GM19351 (cell line): ENCODE measurements around the gene PPP1R26.
"Not testable (repeated sequence)": the region's sequence is repeated elsewhere in the genome, so short reads cannot be mapped to it uniquely, and the experiment has no call there.

ENCODE experiments used
- ATAC-seq: cut with Tn5 transposase; IDR thresholded peaks from one replicate; pipeline ENCODE4 v1.9.1; 2021; ENCODE audit warnings: mild to moderate bottlenecking, moderate library complexity; ENCODE audit not compliant: unreplicated experiment

Gene PPP1R26

DNA sequence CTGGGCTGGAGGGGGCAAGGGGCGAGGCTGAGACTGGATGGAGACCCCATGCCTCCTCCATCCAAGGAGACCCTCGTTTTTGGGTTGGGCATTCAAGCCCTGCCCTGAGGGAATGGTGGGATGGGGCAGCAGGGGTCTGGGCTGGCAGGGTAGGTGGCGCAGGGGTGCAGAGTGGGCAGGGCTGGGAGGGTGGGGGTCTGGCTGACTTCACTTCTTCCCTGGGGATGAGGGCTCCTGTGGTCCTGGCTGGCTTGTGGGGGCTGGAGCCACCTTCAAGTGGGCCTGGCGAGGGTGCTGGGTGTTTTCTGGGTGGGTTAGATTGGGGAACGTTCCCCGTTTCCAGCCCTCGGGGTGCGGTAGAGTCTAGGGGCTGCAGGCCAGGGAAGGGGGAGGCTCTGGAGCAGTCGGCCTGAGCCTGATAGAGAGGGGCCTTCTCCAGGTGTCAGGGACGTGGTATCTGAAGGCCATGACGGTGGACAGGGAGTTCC, 42.1 kb downstream of the PPP1R26 start:
- ATAC-seq, result no peak

DNA sequence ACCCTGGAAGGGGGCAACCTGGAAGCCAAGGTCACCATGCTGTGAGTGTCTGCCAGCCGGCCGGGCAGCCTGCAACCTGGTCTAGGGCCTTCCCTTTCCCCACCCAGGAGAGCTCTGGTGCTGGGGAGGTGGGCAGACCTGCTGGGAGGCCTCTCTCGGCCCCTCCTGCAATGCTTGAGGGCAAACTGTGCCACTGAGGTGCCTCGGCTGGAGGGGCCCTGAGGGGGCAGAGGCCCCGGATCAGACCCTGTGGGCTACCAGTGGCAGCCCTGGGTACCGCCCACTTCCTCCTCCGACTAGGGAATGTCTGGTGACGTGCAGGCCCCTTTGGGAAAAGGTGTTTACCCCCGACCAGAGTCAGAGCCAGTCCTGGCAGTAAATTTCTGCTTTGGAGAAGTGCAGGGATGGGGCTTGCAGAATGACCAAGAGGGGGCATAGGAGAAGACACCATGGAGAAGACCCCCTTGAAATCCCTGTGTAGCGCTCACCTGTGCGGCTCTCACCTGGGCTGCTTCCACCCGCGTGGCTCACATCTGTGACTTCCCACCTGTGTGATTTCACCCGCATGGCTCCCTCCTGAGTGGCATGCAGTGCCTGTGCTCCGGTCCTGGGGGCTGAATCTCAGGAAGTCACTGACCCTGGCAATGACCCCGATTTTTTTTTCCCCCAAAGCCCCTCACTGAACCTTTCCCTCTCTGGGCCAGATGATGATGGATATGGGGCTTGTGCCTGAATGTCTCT, 42.7 kb downstream of the PPP1R26 start:
- ATAC-seq, result no peak

DNA sequence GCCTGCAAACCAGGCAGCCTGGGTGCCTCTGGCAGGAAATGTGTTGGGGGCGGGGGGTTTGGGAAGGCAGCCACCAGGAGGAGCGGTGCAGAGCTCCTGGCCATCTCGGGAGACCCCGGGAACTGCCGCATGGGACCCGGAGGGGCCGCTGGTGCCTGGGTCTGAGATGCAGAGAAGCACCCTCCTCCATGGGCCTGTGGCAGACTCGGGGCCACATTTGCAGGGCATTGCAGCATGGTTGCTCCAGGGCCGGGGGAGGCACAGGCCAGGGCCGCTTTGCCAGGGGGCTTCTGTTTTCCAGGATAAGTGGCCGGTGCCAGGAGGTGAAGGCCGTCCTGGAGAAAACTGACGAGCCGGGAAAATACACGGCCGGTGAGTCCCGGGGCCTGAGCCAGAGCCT, 43.3 kb downstream of the PPP1R26 start:
- ATAC-seq, result no peak

- no peak for ATAC-seq
Measured at GRCh38 chr9:135523521-135524129, 44.0 kb downstream of the PPP1R26 start.

- no peak for ATAC-seq
Measured at GRCh38 chr9:135524130-135524861, 44.7 kb downstream of the PPP1R26 start.

- ATAC-seq, result no peak
Measured at GRCh38 chr9:135525241-135526088, 45.9 kb downstream of the PPP1R26 start.

DNA sequence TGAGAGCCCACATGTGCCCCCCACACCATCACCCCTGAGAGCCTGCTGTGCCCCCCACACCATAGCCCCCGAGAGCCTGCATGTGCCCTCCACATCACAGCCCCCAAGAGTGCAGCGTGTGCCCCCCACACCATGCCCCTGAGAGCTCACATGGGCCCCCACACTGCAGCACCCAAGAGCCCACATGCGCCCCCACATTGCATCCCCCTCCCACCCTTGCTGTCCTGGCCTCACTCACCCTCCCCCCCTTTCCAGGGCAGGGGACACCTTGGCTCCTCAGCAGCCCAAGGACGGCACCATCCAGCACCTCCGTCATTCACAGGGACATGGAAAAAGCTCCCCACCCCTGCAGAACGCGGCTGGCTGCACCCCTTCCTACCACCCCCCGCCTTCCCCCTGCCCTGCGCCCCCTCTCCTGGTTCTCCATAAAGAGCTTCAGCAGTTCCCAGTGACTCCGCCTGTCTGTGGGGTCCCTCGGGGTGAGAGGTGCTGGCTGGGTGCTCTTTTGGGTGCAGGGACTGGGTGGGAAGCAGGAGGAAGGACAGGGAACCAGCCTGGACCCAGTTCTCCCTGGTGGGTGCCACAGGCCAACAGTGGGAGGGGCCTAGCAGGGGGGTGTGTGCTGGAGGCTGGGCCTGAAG, 46.6 kb downstream of the PPP1R26 start:
- ATAC-seq, result no peak

- no peak for ATAC-seq
Measured at GRCh38 chr9:135526730-135527571, 47.4 kb downstream of the PPP1R26 start.

DNA sequence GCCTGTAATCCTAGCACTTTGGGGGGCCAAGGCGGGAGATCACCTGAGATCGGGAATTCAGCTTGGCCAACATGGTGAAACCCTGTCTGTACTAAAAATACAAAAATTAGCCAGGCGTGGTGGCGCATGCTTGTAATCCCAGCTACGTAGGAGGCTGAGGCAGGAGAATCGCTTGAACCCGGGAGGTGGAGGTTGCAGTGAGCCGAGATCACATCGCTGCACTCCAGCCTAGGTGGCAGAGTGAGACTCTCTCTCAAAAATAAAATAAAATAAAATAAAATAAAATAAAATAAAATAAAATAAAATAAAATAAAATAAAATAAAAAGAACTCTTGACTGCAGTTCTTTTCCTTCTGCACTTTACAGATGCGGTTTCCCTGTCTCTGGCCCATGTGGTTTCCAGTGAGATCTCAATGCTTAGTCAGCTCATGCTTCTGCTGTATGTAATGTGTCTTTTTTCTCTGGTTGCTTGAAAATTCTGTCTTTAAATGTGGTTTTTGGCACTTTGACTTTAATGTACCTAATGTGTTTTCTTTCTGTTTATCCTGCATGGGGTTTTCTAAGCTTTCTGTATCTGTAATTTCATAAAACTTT, 49.4 kb downstream of the PPP1R26 start:
- not testable (repeated sequence) for ATAC-seq

DNA sequence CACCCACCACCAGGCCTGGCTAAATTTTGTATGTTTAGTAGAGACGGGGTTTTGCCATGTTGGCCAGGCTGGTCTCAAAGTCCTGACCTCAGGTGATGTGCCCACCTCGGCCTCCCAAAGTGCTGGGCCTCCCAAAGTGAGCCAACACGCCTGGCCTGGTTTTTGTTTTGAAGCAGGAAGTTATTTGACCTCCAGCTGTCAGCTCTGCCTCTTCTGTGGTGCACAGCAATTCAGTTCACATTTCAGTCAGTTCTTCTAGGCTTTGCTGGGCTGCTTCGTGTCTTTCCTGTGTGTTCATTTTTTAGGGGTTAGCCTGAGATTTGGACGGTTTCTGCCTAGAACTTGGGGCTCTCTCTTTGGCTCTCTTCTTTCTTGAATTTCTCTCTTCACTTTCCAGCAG, 50.6 kb downstream of the PPP1R26 start:
- no peak for ATAC-seq

- no peak for ATAC-seq
Measured at GRCh38 chr9:135531096-135531495, 51.5 kb downstream of the PPP1R26 start.

- no peak for ATAC-seq
Measured at GRCh38 chr9:135533113-135533512, 53.5 kb downstream of the PPP1R26 start.

DNA sequence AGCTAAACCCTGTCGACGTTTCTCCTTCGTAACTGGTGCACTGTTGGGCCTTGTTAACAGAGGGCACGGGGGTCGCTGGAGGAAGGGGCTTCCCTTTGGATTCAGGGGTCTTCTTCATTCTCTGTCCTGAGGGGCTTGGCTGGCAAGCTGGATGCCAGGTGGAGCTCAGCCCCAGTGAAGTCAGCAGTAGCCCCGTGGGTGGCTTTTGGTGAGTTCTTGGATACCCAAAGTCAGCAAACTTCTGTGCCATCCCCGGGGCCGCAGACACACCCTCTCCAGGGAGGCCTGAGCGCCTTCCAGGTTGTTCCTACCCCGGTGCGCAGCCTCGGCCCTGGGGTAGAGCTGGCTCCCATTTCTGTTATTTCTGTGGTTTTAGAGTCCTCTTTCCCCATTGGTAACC, 54.1 kb downstream of the PPP1R26 start:
- no peak for ATAC-seq

DNA sequence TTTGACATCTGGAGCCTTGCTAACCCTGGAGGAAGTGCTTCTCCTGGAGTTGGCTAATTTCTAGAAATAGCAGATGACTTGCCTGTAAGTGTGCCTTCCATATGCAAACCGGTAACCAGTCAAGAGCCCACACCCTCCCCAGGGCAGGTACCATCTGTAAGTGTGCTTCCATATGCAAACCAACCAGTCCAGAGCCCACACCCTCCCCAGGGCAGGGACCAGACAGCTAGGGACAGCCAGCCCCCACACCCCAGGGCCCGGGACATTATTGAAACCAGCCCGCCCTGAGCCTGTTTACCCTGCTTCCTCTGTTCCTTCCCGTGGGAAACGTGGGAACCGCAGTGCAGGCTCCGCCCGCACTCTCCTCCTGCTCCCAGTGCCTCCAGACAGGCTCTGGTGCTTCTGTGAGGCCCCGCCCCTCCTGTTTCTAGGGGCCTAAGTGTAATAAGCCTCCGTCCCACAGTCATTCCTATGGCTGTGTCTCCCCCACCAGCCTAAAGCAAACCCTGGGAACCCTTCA, 54.7 kb downstream of the PPP1R26 start:
- ATAC-seq, result not testable (repeated sequence)

GRCh38 chr9:135534826-135535225, 55.2 kb downstream of the PPP1R26 start:
- ATAC-seq, result not testable (repeated sequence)

- ATAC-seq, result not testable (repeated sequence)
Measured at GRCh38 chr9:135535631-135536030, 56.0 kb downstream of the PPP1R26 start.

- ATAC-seq, result no peak
Measured at GRCh38 chr9:135536216-135536615, 56.6 kb downstream of the PPP1R26 start.
